ENCODE data around the gene SEMA4F. TPM values are rescaled to one million over a fixed set of nuclear protein-coding genes. Genes with fewer than 3 reads are reported as not detected.

The SEMA4F gene
- total and polyA plus RNA-seq, 3 experiments from 2014 or later: 7.8 to 8.5 (median 8.3) TPM

GRCh38 chr2:74714691-74715080 is 60.6 kb downstream of the SEMA4F start:
- Histone ChIP-seq H3K36me3 (ENCODE audit: insufficient read depth, low read length) (no peaks in the 10 kb centered on the region), H3K4me1 (ENCODE audit: insufficient read depth, low read length) (peaks cover 6% of the 10 kb centered on the region), H3K27ac (ENCODE audit: low read depth, low read length) (no peak overlapping the region), H3K4me3 (ENCODE audit: low read length) (no peak overlapping the region), H3K27me3 (ENCODE audit: insufficient read depth, low read length, poor library complexity, severe bottlenecking) (peaks cover 18% of the 10 kb centered on the region), H3K9me3 (ENCODE audit: low read length) (no peaks in the 10 kb centered on the region)
- H3K9me3 Mint-ChIP-seq: no peaks in the 10 kb centered on the region
- peaks cover 0 to 2% (median 0%) of the 10 kb centered on the region in 3 donors for H3K36me3 Mint-ChIP-seq
- H3K4me1 Mint-ChIP-seq: peaks cover 6 to 9% (median 9%) of the 10 kb centered on the region in 3 donors
- ChIA-PET POLR2A (no interaction called here), CTCF (interaction anchor here (0.7 to 8.6 kb wide), 11 partner anchors 12 to 231 kb away, joined by 3 to 145 read pairs (median 4); no protein-coding TSS in a partner anchor)
- H3K4me3 Mint-ChIP-seq: peak overlapping the region in 4 of 7 donors; percentile 73 to 92 (median 84)
- no peak overlapping the region for H3K27ac Mint-ChIP-seq
- peaks cover 0 to 11% of the 10 kb centered on the region in 2 donors for H3K27me3 Mint-ChIP-seq
- no peak for DNase-seq

- Histone ChIP-seq H3K27me3 (ENCODE audit: insufficient read depth, low read length, poor library complexity, severe bottlenecking) (peaks cover 18% of the 10 kb centered on the region), H3K36me3 (ENCODE audit: insufficient read depth, low read length) (no peaks in the 10 kb centered on the region), H3K27ac (ENCODE audit: low read depth, low read length) (no peak overlapping the region), H3K4me3 (ENCODE audit: low read length) (peak overlapping the region; percentile 79), H3K4me1 (ENCODE audit: insufficient read depth, low read length) (peaks cover 6% of the 10 kb centered on the region), H3K9me3 (ENCODE audit: low read length) (no peaks in the 10 kb centered on the region)
- H3K27me3 Mint-ChIP-seq: peaks cover 0 to 16% of the 10 kb centered on the region in 2 donors
- CTCF ChIA-PET: interaction anchor here (0.7 to 8.6 kb wide), 17 partner anchors 12 to 241 kb away, joined by 3 to 145 read pairs (median 4); no protein-coding TSS in a partner anchor
- H3K4me3 Mint-ChIP-seq: peak overlapping the region; percentile 73 to 92 (median 85)
- peaks cover 6 to 9% (median 9%) of the 10 kb centered on the region in 3 donors for H3K4me1 Mint-ChIP-seq
- POLR2A ChIA-PET: no interaction called here
- no peaks in the 10 kb centered on the region for H3K9me3 Mint-ChIP-seq
- peak; percentile 65 to 81 (median 68) for DNase-seq
- H3K27ac Mint-ChIP-seq: peak overlapping the region in 4 of 8 donors; percentile 2 to 46 (median 28)
- H3K36me3 Mint-ChIP-seq: peaks cover 0 to 2% (median 0%) of the 10 kb centered on the region in 3 donors
These were observed 61.2 kb downstream of the SEMA4F start for GRCh38 chr2:74715081-74715791.

- Mint-ChIP-seq H3K27ac (no peak overlapping the region), H3K9me3 (no peaks in the 10 kb centered on the region), H3K27me3 (peaks cover 0 to 16% of the 10 kb centered on the region in 2 donors), H3K4me1 (peaks cover 6 to 9% (median 9%) of the 10 kb centered on the region in 3 donors), H3K4me3 (peak overlapping the region; percentile 67 to 92 (median 81)), H3K36me3 (peaks cover 0 to 2% (median 0%) of the 10 kb centered on the region in 3 donors)
- peaks cover 6% of the 10 kb centered on the region for H3K4me1 ChIP-seq (ENCODE audit: insufficient read depth, low read length)
- no peaks in the 10 kb centered on the region for H3K36me3 ChIP-seq (ENCODE audit: insufficient read depth, low read length)
- no peak for DNase-seq
- peak overlapping the region; percentile 79 for H3K4me3 ChIP-seq (ENCODE audit: low read length)
- POLR2A ChIA-PET: no interaction called here
- CTCF ChIA-PET: interaction anchor here (0.8 to 8.6 kb wide), 12 partner anchors 13 to 241 kb away, joined by 3 to 145 read pairs (median 4); no protein-coding TSS in a partner anchor
- no peaks in the 10 kb centered on the region for H3K9me3 ChIP-seq (ENCODE audit: low read length)
- H3K27ac ChIP-seq (ENCODE audit: low read depth, low read length): no peak overlapping the region
- H3K27me3 ChIP-seq (ENCODE audit: insufficient read depth, low read length, poor library complexity, severe bottlenecking): peaks cover 18% of the 10 kb centered on the region
These were observed 61.8 kb downstream of the SEMA4F start for GRCh38 chr2:74715880-74716279.

GRCh38 chr2:74719066-74719465 is 65.0 kb downstream of the SEMA4F start:
- no peak overlapping the region for H3K27ac Mint-ChIP-seq
- POLR2A ChIA-PET: no interaction called here
- H3K4me3 ChIP-seq (ENCODE audit: low read length): no peak overlapping the region
- peaks cover 6 to 9% (median 9%) of the 10 kb centered on the region in 3 donors for H3K4me1 Mint-ChIP-seq
- no peak for DNase-seq
- no peaks in the 10 kb centered on the region for H3K9me3 Mint-ChIP-seq
- peaks cover 18% of the 10 kb centered on the region for H3K27me3 ChIP-seq (ENCODE audit: insufficient read depth, low read length, poor library complexity, severe bottlenecking)
- peaks cover 1 to 29% of the 10 kb centered on the region in 2 donors for H3K27me3 Mint-ChIP-seq
- no peak overlapping the region for H3K27ac ChIP-seq (ENCODE audit: low read depth, low read length)
- no peaks in the 10 kb centered on the region for H3K9me3 ChIP-seq (ENCODE audit: low read length)
- H3K4me3 Mint-ChIP-seq: no peak overlapping the region
- no peaks in the 10 kb centered on the region for H3K36me3 ChIP-seq (ENCODE audit: insufficient read depth, low read length)
- peaks cover 6% of the 10 kb centered on the region for H3K4me1 ChIP-seq (ENCODE audit: insufficient read depth, low read length)
- CTCF ChIA-PET: interaction anchor here (8.6 kb wide), 1 partner anchor 155 kb away, joined by 145 read pairs; no protein-coding TSS in a partner anchor
- H3K36me3 Mint-ChIP-seq: no peaks in the 10 kb centered on the region

GRCh38 chr2:74721316-74721715 is 67.3 kb downstream of the SEMA4F start:
- H3K9me3 ChIP-seq (ENCODE audit: low read length): no peaks in the 10 kb centered on the region
- H3K36me3 Mint-ChIP-seq: no peaks in the 10 kb centered on the region
- ChIA-PET POLR2A (no interaction called here), CTCF (interaction anchor here (0.8 kb wide), 1 partner anchor 155 kb away, joined by 3 read pairs; no protein-coding TSS in a partner anchor)
- H3K27ac Mint-ChIP-seq: no peak overlapping the region
- no peak overlapping the region for H3K27ac ChIP-seq (ENCODE audit: low read depth, low read length)
- H3K4me1 ChIP-seq (ENCODE audit: insufficient read depth, low read length): no peaks in the 10 kb centered on the region
- H3K27me3 Mint-ChIP-seq: peaks cover 1 to 18% of the 10 kb centered on the region in 2 donors
- DNase-seq: no peak
- H3K4me3 Mint-ChIP-seq: no peak overlapping the region
- H3K4me1 Mint-ChIP-seq: no peaks in the 10 kb centered on the region
- H3K9me3 Mint-ChIP-seq: no peaks in the 10 kb centered on the region
- no peak overlapping the region for H3K4me3 ChIP-seq (ENCODE audit: low read length)
- peaks cover 10% of the 10 kb centered on the region for H3K27me3 ChIP-seq (ENCODE audit: insufficient read depth, low read length, poor library complexity, severe bottlenecking)
- H3K36me3 ChIP-seq (ENCODE audit: insufficient read depth, low read length): no peaks in the 10 kb centered on the region

- POLR2A ChIA-PET: no interaction called here
- H3K36me3 Mint-ChIP-seq: no peaks in the 10 kb centered on the region
These were observed 70.4 kb downstream of the SEMA4F start for GRCh38 chr2:74724496-74724895.

GRCh38 chr2:74725287-74725686 is 71.2 kb downstream of the SEMA4F start:
- POLR2A ChIA-PET: no interaction called here
- no peaks in the 10 kb centered on the region for H3K4me1 Mint-ChIP-seq
- no peak overlapping the region for H3K27ac Mint-ChIP-seq

More at GRCh38 chr2:74724496-74724895, 70.4 kb downstream of the SEMA4F start:
- H3K36me3 ChIP-seq (ENCODE audit: insufficient read depth, low read length): no peaks in the 10 kb centered on the region
- no peaks in the 10 kb centered on the region for H3K27me3 ChIP-seq (ENCODE audit: insufficient read depth, low read length, poor library complexity, severe bottlenecking)
- peaks cover 6 to 29% of the 10 kb centered on the region in 2 donors for H3K27me3 Mint-ChIP-seq
- no peak overlapping the region for H3K4me3 ChIP-seq (ENCODE audit: low read length)
- CTCF ChIA-PET: no interaction called here
- H3K4me3 Mint-ChIP-seq: no peak overlapping the region
- H3K4me1 Mint-ChIP-seq: no peaks in the 10 kb centered on the region
- peaks cover 0 to 5% (median 0%) of the 10 kb centered on the region in 5 donors for H3K9me3 Mint-ChIP-seq
- H3K27ac Mint-ChIP-seq: no peak overlapping the region
- H3K9me3 ChIP-seq (ENCODE audit: low read length): no peaks in the 10 kb centered on the region
- H3K4me1 ChIP-seq (ENCODE audit: insufficient read depth, low read length): no peaks in the 10 kb centered on the region
- DNase-seq: no peak
- H3K27ac ChIP-seq (ENCODE audit: low read depth, low read length): no peak overlapping the region

GRCh38 chr2:74728842-74729241 is 74.8 kb downstream of the SEMA4F start:
- POLR2A ChIA-PET: no interaction called here
- CTCF ChIA-PET: no interaction called here
- no peak for DNase-seq
- Histone ChIP-seq H3K27ac (ENCODE audit: low read depth, low read length) (no peak overlapping the region), H3K4me3 (ENCODE audit: low read length) (no peak overlapping the region), H3K4me1 (ENCODE audit: insufficient read depth, low read length) (no peaks in the 10 kb centered on the region), H3K36me3 (ENCODE audit: insufficient read depth, low read length) (no peaks in the 10 kb centered on the region), H3K9me3 (ENCODE audit: low read length) (no peaks in the 10 kb centered on the region), H3K27me3 (ENCODE audit: insufficient read depth, low read length, poor library complexity, severe bottlenecking) (no peaks in the 10 kb centered on the region)
- Mint-ChIP-seq H3K27me3 (peaks cover 19 to 42% of the 10 kb centered on the region in 2 donors), H3K27ac (no peak overlapping the region), H3K9me3 (peaks cover 0 to 12% (median 5%) of the 10 kb centered on the region in 5 donors), H3K4me3 (no peak overlapping the region), H3K4me1 (no peaks in the 10 kb centered on the region), H3K36me3 (peaks cover 0 to 2% (median 0%) of the 10 kb centered on the region in 3 donors)

More at GRCh38 chr2:74725287-74725686, 71.2 kb downstream of the SEMA4F start:
- no peak overlapping the region for H3K4me3 ChIP-seq (ENCODE audit: low read length)
- DNase-seq: no peak
- Mint-ChIP-seq H3K4me3 (no peak overlapping the region), H3K9me3 (peaks cover 0 to 8% (median 3%) of the 10 kb centered on the region in 5 donors), H3K36me3 (no peaks in the 10 kb centered on the region), H3K27me3 (peaks cover 8 to 27% of the 10 kb centered on the region in 2 donors)
- H3K27ac ChIP-seq (ENCODE audit: low read depth, low read length): no peak overlapping the region
- H3K4me1 ChIP-seq (ENCODE audit: insufficient read depth, low read length): no peaks in the 10 kb centered on the region
- CTCF ChIA-PET: no interaction called here
- H3K36me3 ChIP-seq (ENCODE audit: insufficient read depth, low read length): no peaks in the 10 kb centered on the region
- no peaks in the 10 kb centered on the region for H3K27me3 ChIP-seq (ENCODE audit: insufficient read depth, low read length, poor library complexity, severe bottlenecking)
- no peaks in the 10 kb centered on the region for H3K9me3 ChIP-seq (ENCODE audit: low read length)
